ENCODE measurements around the gene MED12L.

GRCh38 chr3:151362751-151363174, 277.3 kb downstream of the MED12L start:
- TF ChIP-seq, protein P1, sequence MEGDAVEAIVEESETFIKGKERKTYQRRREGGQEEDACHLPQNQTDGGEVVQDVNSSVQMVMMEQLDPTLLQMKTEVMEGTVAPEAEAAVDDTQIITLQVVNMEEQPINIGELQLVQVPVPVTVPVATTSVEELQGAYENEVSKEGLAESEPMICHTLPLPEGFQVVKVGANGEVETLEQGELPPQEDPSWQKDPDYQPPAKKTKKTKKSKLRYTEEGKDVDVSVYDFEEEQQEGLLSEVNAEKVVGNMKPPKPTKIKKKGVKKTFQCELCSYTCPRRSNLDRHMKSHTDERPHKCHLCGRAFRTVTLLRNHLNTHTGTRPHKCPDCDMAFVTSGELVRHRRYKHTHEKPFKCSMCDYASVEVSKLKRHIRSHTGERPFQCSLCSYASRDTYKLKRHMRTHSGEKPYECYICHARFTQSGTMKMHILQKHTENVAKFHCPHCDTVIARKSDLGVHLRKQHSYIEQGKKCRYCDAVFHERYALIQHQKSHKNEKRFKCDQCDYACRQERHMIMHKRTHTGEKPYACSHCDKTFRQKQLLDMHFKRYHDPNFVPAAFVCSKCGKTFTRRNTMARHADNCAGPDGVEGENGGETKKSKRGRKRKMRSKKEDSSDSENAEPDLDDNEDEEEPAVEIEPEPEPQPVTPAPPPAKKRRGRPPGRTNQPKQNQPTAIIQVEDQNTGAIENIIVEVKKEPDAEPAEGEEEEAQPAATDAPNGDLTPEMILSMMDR (conservative IDR thresholded peaks at IDR 0.05), result no peak
- no peak for TF ChIP-seq EZH2 (IDR thresholded peaks at IDR 0.05; ENCODE audit: low read depth)
